Measurements from ENCODE around the gene ZNF423.

Gene ZNF423

DNA sequence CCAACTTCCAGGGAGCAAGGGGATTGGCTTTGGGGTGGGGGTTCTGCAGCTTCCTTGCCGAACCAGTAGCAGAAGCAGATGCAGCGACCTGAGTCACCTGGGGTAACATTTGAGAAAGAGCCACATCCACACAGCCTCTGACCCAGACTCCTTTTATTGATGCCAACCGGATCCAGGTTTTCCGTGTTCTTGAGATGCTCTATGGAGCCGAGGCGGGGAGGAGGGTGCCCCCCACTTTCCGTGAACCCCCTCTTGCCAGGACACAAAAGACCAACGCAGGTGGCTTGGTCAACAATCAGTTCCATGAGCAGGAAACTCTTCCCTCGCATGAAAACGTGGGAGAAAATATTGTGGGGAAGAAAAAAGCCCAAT lies 356.5 kb downstream of the ZNF423 start:
- TF ChIP-seq, protein P1, sequence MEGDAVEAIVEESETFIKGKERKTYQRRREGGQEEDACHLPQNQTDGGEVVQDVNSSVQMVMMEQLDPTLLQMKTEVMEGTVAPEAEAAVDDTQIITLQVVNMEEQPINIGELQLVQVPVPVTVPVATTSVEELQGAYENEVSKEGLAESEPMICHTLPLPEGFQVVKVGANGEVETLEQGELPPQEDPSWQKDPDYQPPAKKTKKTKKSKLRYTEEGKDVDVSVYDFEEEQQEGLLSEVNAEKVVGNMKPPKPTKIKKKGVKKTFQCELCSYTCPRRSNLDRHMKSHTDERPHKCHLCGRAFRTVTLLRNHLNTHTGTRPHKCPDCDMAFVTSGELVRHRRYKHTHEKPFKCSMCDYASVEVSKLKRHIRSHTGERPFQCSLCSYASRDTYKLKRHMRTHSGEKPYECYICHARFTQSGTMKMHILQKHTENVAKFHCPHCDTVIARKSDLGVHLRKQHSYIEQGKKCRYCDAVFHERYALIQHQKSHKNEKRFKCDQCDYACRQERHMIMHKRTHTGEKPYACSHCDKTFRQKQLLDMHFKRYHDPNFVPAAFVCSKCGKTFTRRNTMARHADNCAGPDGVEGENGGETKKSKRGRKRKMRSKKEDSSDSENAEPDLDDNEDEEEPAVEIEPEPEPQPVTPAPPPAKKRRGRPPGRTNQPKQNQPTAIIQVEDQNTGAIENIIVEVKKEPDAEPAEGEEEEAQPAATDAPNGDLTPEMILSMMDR (conservative IDR thresholded peaks at IDR 0.05; ENCODE audit: low read length), result no peak
- no peak for DNase-seq (ENCODE audit: low read depth)
- H3K4me3 ChIP-seq (ENCODE audit: low read length), result no peak overlapping the region

DNA sequence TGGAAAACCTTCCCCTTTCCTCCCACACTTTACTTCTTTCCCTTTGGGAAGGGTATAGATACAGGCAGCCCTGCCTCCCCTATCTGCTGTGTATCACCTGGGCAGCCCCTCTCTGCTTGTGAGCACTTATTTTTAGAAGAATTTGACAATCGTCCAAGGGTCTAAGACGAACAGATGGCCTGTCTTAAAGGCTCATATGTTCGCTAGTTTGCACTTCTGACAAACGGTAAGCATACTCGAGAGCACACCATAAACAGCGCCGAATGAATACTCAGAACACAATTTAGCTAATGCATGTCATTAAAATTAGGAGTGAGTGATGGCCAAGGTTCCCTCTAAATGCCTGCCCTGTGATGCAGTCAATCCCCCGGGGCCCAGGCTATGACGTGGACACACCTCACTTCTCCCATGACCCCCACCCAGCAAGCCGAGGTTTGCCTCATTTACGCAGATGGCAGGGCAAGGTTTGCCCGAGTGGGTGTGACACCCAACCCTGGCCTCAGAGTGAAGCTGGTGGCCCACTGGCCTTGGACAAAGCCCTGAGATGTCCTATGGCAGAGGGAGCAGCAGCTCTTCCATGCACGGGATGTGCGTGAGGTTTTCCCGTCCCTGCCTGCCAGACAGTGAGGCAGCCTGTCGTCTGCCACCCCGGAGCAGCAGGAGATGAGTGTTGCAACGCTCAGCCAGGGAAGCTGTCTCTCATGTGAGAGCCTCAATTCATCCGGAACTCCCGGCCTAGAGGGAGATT lies 357.1 kb downstream of the ZNF423 start:
- no peak for DNase-seq (ENCODE audit: low read depth)
- TF ChIP-seq, protein P1 (conservative IDR thresholded peaks at IDR 0.05; ENCODE audit: low read length), result no peak
- no peak overlapping the region for H3K4me3 ChIP-seq (ENCODE audit: low read length)

DNA sequence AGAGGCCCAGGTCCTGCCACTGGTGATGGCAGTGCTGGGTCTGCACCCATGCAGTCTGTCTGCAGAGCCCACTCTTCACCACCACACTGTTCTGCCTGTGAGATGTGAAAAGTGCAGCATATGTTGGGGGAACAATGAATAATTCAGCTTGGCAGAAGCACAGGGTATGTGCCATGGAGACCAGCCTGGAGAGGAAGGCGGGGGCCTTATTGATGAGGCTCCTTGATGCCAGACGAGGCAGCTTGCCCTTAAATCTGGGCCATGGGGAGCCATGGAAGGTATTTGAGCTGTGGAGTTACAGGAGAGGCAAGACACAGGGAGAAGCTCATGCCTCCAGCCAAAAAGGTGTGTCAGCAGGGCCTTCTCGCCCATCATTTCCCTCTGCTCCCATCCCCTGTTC lies 357.6 kb downstream of the ZNF423 start:
- TF ChIP-seq, protein P1 (conservative IDR thresholded peaks at IDR 0.05; ENCODE audit: low read length), result no peak
- DNase-seq (ENCODE audit: low read depth), result no peak
- H3K4me3 ChIP-seq (ENCODE audit: low read length), result no peak overlapping the region

DNA sequence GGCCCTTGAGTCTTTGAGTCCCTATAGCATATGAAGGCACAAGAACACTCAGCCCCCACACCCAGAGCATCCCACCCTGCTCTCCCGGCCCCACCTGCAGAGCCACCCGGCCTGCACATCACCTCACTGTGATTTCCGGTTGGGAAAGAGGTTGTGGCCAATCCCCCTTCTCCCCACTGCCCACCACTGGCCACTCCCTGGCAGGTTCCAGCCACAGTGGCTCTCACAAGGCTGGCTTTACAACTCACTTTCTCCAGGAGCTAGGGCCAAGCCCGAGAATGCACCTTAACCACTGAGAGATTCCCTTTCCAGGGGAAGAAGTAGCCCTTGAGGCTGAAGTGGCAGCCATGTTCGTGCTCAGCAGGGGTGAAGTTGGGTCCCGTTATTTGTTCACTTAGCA lies 358.4 kb downstream of the ZNF423 start:
- TF ChIP-seq, protein P1 (conservative IDR thresholded peaks at IDR 0.05; ENCODE audit: low read length), result no peak
- DNase-seq (ENCODE audit: low read depth), result no peak
- no peak overlapping the region for H3K4me3 ChIP-seq (ENCODE audit: low read length)

DNA sequence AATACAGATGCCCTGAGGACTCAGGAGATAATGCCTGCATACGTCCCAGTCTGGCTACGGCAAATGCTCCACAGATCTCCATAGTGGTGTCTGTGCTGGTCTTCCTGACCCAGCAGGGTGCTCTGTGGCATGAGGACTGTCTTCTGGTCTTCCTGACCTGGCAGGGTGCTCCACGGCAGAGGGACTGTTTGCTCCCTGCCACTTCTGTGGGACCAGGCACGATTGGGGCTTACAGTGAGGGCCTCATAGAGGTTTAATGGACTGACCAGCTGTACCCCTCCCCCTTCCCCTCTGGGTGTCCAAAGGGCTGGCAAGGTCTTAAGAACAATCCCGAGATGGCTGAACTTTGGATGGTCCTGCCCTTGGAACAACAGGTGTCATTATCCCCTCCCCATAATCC lies 359.3 kb downstream of the ZNF423 start:
- DNase-seq (ENCODE audit: low read depth), result no peak
- TF ChIP-seq, protein P1 (conservative IDR thresholded peaks at IDR 0.05; ENCODE audit: low read length), result no peak
- H3K4me3 ChIP-seq (ENCODE audit: low read length), result no peak overlapping the region

DNA sequence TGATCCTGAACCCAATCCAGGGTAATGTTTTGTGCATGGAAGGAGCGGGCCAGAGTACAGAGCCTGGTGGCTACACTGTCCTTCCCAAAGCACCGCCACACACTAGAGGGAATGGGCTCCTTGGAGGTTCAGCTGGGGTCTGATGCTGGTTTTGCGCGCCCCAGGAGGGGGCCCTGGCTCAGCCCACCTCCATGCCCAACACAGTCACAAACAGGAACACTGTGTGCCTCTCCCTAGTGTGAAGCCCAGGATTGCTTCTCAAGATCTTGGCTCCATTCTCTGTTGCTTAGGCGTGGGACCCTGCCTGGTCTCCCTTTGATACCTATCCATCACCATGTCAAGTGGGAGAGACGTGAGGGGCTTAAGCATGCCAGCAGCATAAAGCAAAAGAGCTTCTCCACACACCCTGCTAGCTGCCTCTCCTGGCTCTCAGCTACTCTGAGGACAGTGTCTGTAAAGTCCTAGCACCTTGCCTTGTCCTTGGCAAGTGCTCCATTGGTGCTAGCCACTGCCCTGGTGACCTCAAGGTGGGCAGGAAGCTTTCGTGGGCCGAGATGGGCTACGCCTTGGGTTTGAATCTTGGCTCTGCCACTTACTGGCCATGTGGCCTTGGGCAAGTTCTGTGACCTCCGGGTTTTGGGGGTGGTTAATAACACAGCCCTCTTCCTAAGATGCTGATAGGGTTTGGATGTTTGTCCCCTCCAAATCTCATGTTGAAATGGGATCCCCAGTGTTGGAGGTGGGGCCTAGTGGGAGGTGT lies 360.1 kb downstream of the ZNF423 start:
- TF ChIP-seq, protein P1 (conservative IDR thresholded peaks at IDR 0.05; ENCODE audit: low read length), result no peak
- no peak overlapping the region for H3K4me3 ChIP-seq (ENCODE audit: low read length)
- DNase-seq (ENCODE audit: low read depth), result no peak
